ENCODE results near the gene CTTNBP2. TPM values are rescaled to one million over a fixed set of nuclear protein-coding genes. Genes with fewer than 3 reads are reported as not detected.

CTTNBP2 gene
- total and polyA plus RNA-seq, 2 of the 4 experiments (the other 2 are of a cell fraction): 6.6 to 11.3 TPM

DNA sequence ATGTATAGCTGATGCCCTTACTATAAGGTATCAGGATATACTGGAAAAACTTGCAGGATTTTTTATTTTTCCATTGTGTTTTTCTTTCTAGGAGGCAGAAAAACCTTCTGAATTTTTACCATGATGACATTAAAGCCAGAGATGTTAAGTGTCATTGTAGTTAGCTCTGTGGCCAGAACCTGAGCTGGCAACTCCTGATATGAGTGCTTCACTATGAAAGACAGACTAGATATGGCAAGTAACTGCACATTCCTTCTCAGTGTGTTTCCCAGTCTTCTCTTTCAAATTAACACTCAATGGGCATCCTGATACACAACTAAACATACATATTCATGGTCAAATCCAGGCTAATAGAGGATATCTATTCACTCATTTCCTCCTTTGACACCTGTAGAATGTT lies 166.2 kb downstream of the CTTNBP2 start:
- no peak overlapping the region for H4K91ac ChIP-seq (ENCODE audit: insufficient read depth, low read depth, low read length)
- TF ChIP-seq POLR2A (IDR thresholded peaks at IDR 0.05; ENCODE audit: low read depth, low read length) (no peak), MXI1 (IDR thresholded peaks at IDR 0.05; ENCODE audit: borderline replicate concordance, low read depth, low read length) (no peak), RCOR1 (IDR thresholded peaks at IDR 0.05; ENCODE audit: insufficient replicate concordance, low read length) (no peak), NFE2L2 (IDR thresholded peaks at IDR 0.05; ENCODE audit: low read depth, low read length) (no peak), BHLHE40 (IDR thresholded peaks at IDR 0.05; ENCODE audit: low read depth, low read length) (no peak), RAD21 (IDR thresholded peaks at IDR 0.05; ENCODE audit: low read length) (no peak), SMC3 (IDR thresholded peaks at IDR 0.05; ENCODE audit: low read depth, low read length) (no peak)
- TF ChIP-seq, protein P1, sequence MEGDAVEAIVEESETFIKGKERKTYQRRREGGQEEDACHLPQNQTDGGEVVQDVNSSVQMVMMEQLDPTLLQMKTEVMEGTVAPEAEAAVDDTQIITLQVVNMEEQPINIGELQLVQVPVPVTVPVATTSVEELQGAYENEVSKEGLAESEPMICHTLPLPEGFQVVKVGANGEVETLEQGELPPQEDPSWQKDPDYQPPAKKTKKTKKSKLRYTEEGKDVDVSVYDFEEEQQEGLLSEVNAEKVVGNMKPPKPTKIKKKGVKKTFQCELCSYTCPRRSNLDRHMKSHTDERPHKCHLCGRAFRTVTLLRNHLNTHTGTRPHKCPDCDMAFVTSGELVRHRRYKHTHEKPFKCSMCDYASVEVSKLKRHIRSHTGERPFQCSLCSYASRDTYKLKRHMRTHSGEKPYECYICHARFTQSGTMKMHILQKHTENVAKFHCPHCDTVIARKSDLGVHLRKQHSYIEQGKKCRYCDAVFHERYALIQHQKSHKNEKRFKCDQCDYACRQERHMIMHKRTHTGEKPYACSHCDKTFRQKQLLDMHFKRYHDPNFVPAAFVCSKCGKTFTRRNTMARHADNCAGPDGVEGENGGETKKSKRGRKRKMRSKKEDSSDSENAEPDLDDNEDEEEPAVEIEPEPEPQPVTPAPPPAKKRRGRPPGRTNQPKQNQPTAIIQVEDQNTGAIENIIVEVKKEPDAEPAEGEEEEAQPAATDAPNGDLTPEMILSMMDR (conservative IDR thresholded peaks at IDR 0.05; ENCODE audit: low read depth, low read length): no peak
- TF ChIP-seq, protein P2, sequence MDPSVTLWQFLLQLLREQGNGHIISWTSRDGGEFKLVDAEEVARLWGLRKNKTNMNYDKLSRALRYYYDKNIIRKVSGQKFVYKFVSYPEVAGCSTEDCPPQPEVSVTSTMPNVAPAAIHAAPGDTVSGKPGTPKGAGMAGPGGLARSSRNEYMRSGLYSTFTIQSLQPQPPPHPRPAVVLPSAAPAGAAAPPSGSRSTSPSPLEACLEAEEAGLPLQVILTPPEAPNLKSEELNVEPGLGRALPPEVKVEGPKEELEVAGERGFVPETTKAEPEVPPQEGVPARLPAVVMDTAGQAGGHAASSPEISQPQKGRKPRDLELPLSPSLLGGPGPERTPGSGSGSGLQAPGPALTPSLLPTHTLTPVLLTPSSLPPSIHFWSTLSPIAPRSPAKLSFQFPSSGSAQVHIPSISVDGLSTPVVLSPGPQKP (IDR thresholded peaks at IDR 0.05; ENCODE audit: borderline replicate concordance, low read depth, low read length): no peak
- H2AK5ac ChIP-seq (ENCODE audit: low read depth, low read length): no peak overlapping the region
- no peak overlapping the region for H2BK20ac ChIP-seq (ENCODE audit: low read depth, low read length)
- no peak overlapping the region for H3K14ac ChIP-seq (replicated peaks; ENCODE audit: low read depth, low read length)
- H2AFZ ChIP-seq (replicated peaks; ENCODE audit: low read length, poor library complexity): no peak overlapping the region
- no peak overlapping the region for H2BK15ac ChIP-seq (ENCODE audit: low read depth, low read length)
- dilution Hi-C loops (cut with HindIII; ENCODE audit: low sequenced_read_pairs, unreplicated experiment): no loop called here
- H3K27me3 ChIP-seq (ENCODE audit: control insufficient read depth, insufficient read depth, low read length): no peaks in the 10 kb centered on the region
- no peak overlapping the region for H2BK120ac ChIP-seq (ENCODE audit: low read depth, low read length)
- H3K4me1 ChIP-seq (ENCODE audit: control insufficient read depth, insufficient read depth, low read length): no peaks in the 10 kb centered on the region
- DNase-seq: no peak
- no peak overlapping the region for H4K8ac ChIP-seq (ENCODE audit: low read depth in 2 of 2, low read length in 2 of 2)
- H3K23ac ChIP-seq (ENCODE audit: low read depth, low read length): no peak overlapping the region
- intact Hi-C loops (cut with micrococcal nuclease): no loop called here
- H3K9me3 ChIP-seq (ENCODE audit: control insufficient read depth, insufficient read depth, low read length): no peaks in the 10 kb centered on the region
- no peak overlapping the region for H3K9ac ChIP-seq (ENCODE audit: low read depth, low read length)
- H3K9me1 ChIP-seq (ENCODE audit: insufficient read depth, low read length): no peaks in the 10 kb centered on the region
- CTCF ChIA-PET: no interaction called here
- BruUV-seq (replicated peaks): no TSS peak
- H2BK5ac ChIP-seq (ENCODE audit: low read depth, low read length, poor library complexity, severe bottlenecking): no peak overlapping the region
- POLR2A ChIA-PET (ENCODE audit: unreplicated experiment): no interaction called here
- H3K4me2 ChIP-seq (ENCODE audit: low read depth, low read length): no peak overlapping the region
- H2AK9ac ChIP-seq (replicated peaks; ENCODE audit: low read depth, low read length, poor library complexity): no peak overlapping the region
- H3K18ac ChIP-seq (ENCODE audit: low read depth, low read length): no peak overlapping the region
- no peak overlapping the region for H4K5ac ChIP-seq (ENCODE audit: low read depth, low read length)
- H3K56ac ChIP-seq (ENCODE audit: extremely low read depth, insufficient read depth, low read length): no peak overlapping the region
- no peak overlapping the region for H3K27ac ChIP-seq (ENCODE audit: insufficient read depth, low read length)
- H3K4ac ChIP-seq (ENCODE audit: low read depth, low read length): no peak overlapping the region
- no peak for ATAC-seq (ENCODE audit: low read depth)
- no peaks in the 10 kb centered on the region for H4K20me1 ChIP-seq (ENCODE audit: insufficient read depth, low read length)
- no peaks in the 10 kb centered on the region; the same call in 1 of the 2 replicates for H3K36me3 ChIP-seq (ENCODE audit: control insufficient read depth, insufficient read depth, low read length)
- no peaks in the 10 kb centered on the region for H3K79me1 ChIP-seq (ENCODE audit: low read depth in 1 of 2, low read length in 2 of 2)
- in situ Hi-C loops (cut with MboI; ENCODE audit: low sequenced_read_pairs): loop anchor here (25.0 kb wide), 1 partner anchor 770 kb away; no protein-coding TSS in a partner anchor
- no peak overlapping the region for H3K4me3 ChIP-seq (ENCODE audit: insufficient read depth, low read depth, low read length)
